H1 (cell line): Measurements from ENCODE around the gene DENND5B. TPM values are rescaled to one million over a fixed set of nuclear protein-coding genes. Genes with fewer than 3 reads are reported as not detected.

Experiments used
- CREB1 ChIP-seq: IDR thresholded peaks from 2 replicates; pipeline ENCODE4 v1.6.1; 2012; ENCODE audit warnings: inconsistent platforms
- JUN ChIP-seq: IDR thresholded peaks from 2 replicates; pipeline ENCODE4 v1.6.1; 2011; ENCODE audit warnings: low read depth, mild to moderate bottlenecking, improper control_type of control experiment, low read length
- KDM5A ChIP-seq: fragments of 200-600 bp; IDR thresholded peaks from 2 replicates; pipeline ENCODE4 v1.7.1; 2012; ENCODE audit warnings: mild to moderate bottlenecking, low read length, inconsistent platforms, mixed read lengths
- POLR2AphosphoS5 ChIP-seq: IDR thresholded peaks from 2 replicates; pipeline ENCODE4 v1.6.1; 2011; ENCODE audit warnings: low read depth, low read length
- POU5F1 ChIP-seq: IDR thresholded peaks from 2 replicates; pipeline ENCODE4 v1.6.1; 2011; ENCODE audit warnings: low read depth, mild to moderate bottlenecking, low read length, moderate library complexity
- TAF1 ChIP-seq: IDR thresholded peaks from 2 replicates; pipeline ENCODE4 v1.6.1; 2011; ENCODE audit warnings: mild to moderate bottlenecking, low read depth, low read length
- TBP ChIP-seq: IDR thresholded peaks from 2 replicates; pipeline ENCODE4 v1.6.1; 2011; ENCODE audit warnings: low read depth, low read length, improper control_type of control experiment
- TEAD4 ChIP-seq: IDR thresholded peaks from 2 replicates; pipeline ENCODE4 v1.6.1; 2012; ENCODE audit warnings: low read depth, low read length, inconsistent platforms, mixed read lengths
- polyA plus RNA-seq, 7 experiments: library from polyadenylated mRNA; depleted of rRNA in 3 of 7; stranded (reverse) in 5 of 7; unstranded in 2 of 7; fragments of >200 nt in 5 of 7; fragments of 200-250 nt in 2 of 7; gene quantifications; 1 replicate in 5 of 7; 2 replicates in 1 of 7; 4 replicates in 1 of 7; pipeline versions ENCODE4 v1.2.1 to v1.2.3, GENCODE V29; 2011 to 2013; ENCODE audit warnings: missing spikeins in 2 of 7, mixed read lengths in 2 of 7
- total RNA-seq: library from RNA; stranded (reverse); fragmentation: NEBNext Ultra II Directional; extraction: Animal tissue kit (Norgen Biotek cat#: 25700); gene quantifications from 2 replicates; pipeline ENCODE4 v1.2.1, GENCODE V29; 2021
- TF ChIP-seq, protein P1 (sequence below): fragments of 300-600 bp; sonication (generic); IDR thresholded peaks from 2 replicates; pipeline ENCODE4 v1.7.1; 2012; ENCODE audit warnings: low read length, moderate library complexity, mild to moderate bottlenecking, inconsistent platforms; ENCODE audit not compliant: insufficient replicate concordance
- TF ChIP-seq, protein P2 (sequence below): IDR thresholded peaks from 2 replicates; pipeline ENCODE4 v1.6.1; 2012; ENCODE audit warnings: inconsistent platforms

DENND5B gene
- total and polyA plus RNA-seq, 2 of the 8 experiments (the other 6 are each of a cell fraction or from before 2014, with no cell fraction given) = 13.4 to 20.2 TPM

DNA sequence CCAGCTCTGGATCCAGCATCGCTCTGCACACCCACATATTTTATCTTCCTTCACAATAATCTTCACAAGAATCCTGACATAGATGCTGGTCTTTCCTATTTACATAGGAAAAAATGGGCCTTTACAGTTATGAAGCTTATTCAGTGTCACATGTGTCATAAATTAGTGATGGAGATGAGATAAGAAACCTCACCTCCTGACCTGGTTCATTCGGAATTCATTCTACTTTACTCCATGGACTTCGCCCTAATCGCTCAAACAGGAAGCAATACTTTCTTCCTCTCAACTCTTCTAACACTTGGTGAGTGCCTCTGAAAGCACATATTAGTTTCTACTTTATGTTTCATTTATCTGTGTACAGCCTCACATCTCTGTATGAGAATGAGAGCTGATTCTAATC, 253.0 kb downstream of the DENND5B start (continued):
- TF ChIP-seq, protein P1, sequence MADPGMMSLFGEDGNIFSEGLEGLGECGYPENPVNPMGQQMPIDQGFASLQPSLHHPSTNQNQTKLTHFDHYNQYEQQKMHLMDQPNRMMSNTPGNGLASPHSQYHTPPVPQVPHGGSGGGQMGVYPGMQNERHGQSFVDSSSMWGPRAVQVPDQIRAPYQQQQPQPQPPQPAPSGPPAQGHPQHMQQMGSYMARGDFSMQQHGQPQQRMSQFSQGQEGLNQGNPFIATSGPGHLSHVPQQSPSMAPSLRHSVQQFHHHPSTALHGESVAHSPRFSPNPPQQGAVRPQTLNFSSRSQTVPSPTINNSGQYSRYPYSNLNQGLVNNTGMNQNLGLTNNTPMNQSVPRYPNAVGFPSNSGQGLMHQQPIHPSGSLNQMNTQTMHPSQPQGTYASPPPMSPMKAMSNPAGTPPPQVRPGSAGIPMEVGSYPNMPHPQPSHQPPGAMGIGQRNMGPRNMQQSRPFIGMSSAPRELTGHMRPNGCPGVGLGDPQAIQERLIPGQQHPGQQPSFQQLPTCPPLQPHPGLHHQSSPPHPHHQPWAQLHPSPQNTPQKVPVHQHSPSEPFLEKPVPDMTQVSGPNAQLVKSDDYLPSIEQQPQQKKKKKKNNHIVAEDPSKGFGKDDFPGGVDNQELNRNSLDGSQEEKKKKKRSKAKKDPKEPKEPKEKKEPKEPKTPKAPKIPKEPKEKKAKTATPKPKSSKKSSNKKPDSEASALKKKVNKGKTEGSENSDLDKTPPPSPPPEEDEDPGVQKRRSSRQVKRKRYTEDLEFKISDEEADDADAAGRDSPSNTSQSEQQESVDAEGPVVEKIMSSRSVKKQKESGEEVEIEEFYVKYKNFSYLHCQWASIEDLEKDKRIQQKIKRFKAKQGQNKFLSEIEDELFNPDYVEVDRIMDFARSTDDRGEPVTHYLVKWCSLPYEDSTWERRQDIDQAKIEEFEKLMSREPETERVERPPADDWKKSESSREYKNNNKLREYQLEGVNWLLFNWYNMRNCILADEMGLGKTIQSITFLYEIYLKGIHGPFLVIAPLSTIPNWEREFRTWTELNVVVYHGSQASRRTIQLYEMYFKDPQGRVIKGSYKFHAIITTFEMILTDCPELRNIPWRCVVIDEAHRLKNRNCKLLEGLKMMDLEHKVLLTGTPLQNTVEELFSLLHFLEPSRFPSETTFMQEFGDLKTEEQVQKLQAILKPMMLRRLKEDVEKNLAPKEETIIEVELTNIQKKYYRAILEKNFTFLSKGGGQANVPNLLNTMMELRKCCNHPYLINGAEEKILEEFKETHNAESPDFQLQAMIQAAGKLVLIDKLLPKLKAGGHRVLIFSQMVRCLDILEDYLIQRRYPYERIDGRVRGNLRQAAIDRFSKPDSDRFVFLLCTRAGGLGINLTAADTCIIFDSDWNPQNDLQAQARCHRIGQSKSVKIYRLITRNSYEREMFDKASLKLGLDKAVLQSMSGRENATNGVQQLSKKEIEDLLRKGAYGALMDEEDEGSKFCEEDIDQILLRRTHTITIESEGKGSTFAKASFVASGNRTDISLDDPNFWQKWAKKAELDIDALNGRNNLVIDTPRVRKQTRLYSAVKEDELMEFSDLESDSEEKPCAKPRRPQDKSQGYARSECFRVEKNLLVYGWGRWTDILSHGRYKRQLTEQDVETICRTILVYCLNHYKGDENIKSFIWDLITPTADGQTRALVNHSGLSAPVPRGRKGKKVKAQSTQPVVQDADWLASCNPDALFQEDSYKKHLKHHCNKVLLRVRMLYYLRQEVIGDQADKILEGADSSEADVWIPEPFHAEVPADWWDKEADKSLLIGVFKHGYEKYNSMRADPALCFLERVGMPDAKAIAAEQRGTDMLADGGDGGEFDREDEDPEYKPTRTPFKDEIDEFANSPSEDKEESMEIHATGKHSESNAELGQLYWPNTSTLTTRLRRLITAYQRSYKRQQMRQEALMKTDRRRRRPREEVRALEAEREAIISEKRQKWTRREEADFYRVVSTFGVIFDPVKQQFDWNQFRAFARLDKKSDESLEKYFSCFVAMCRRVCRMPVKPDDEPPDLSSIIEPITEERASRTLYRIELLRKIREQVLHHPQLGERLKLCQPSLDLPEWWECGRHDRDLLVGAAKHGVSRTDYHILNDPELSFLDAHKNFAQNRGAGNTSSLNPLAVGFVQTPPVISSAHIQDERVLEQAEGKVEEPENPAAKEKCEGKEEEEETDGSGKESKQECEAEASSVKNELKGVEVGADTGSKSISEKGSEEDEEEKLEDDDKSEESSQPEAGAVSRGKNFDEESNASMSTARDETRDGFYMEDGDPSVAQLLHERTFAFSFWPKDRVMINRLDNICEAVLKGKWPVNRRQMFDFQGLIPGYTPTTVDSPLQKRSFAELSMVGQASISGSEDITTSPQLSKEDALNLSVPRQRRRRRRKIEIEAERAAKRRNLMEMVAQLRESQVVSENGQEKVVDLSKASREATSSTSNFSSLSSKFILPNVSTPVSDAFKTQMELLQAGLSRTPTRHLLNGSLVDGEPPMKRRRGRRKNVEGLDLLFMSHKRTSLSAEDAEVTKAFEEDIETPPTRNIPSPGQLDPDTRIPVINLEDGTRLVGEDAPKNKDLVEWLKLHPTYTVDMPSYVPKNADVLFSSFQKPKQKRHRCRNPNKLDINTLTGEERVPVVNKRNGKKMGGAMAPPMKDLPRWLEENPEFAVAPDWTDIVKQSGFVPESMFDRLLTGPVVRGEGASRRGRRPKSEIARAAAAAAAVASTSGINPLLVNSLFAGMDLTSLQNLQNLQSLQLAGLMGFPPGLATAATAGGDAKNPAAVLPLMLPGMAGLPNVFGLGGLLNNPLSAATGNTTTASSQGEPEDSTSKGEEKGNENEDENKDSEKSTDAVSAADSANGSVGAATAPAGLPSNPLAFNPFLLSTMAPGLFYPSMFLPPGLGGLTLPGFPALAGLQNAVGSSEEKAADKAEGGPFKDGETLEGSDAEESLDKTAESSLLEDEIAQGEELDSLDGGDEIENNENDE = no peak
- no peak for TF ChIP-seq TBP
- TF ChIP-seq POU5F1 = no peak
- TF ChIP-seq, protein P2, sequence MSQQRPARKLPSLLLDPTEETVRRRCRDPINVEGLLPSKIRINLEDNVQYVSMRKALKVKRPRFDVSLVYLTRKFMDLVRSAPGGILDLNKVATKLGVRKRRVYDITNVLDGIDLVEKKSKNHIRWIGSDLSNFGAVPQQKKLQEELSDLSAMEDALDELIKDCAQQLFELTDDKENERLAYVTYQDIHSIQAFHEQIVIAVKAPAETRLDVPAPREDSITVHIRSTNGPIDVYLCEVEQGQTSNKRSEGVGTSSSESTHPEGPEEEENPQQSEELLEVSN = no peak
- no peak for TF ChIP-seq TAF1
- no peak for TF ChIP-seq POLR2AphosphoS5
- TF ChIP-seq TEAD4 = no peak
- TF ChIP-seq CREB1 = no peak
- no peak for TF ChIP-seq JUN
- TF ChIP-seq KDM5A = no peak
